HEK293 (cell line): ENCODE data around the gene MYL4.
A peak's percentile ranks its signal among the peaks of the same experiment; 100 is the strongest.

ENCODE experiments used
- CTCF ChIA-PET: fragments of 350-600 bp; formaldehyde crosslinking; extraction: SDS; loops from one replicate; lab custom pipeline; 2021; ENCODE audit warnings: antibody characterized with exemption; lab: Yijun Ruan, JAX
- POLR2A ChIA-PET: fragments of 300-600 bp; formaldehyde crosslinking; extraction: SDS; loops from one replicate; lab custom pipeline; 2020; ENCODE audit warnings: antibody characterized with exemption, inconsistent platforms; lab: Yijun Ruan, JAX
- H3K27ac ChIP-seq: fragments of 200-500 bp; sonication (Bioruptor generic); 2 replicates; pipeline ENCODE4 v1.5.1; 2014; ENCODE audit warnings: low read depth, low read length, control low read depth, inconsistent platforms; ENCODE audit errors: extremely low read depth
- H3K36me3 ChIP-seq, 2 experiments: fragments of 200-500 bp in 1 of 2; sonication (Bioruptor generic) in 1 of 2; 1 replicate in 1 of 2; 2 replicates in 1 of 2; pipeline ENCODE4 v1.5.1; 2014 to 2017; ENCODE audit warnings: inconsistent platforms in 2 of 2, low read length in 2 of 2; ENCODE audit not compliant: control insufficient read depth in 2 of 2, insufficient read depth in 1 of 2
- H3K4me1 ChIP-seq: fragments of 200-500 bp; sonication (Bioruptor generic); 2 replicates; pipeline ENCODE4 v1.5.1; 2014; ENCODE audit warnings: mild to moderate bottlenecking, low read length, inconsistent platforms; ENCODE audit not compliant: control insufficient read depth, insufficient read depth
- H3K4me3 ChIP-seq: 2 replicates; pipeline ENCODE4 v1.5.1; 2011; ENCODE audit warnings: low read depth, mild to moderate bottlenecking, control low read depth, low read length, moderate library complexity
- H3K9me3 ChIP-seq: fragments of 200-500 bp; sonication (Bioruptor generic); 2 replicates; pipeline ENCODE4 v1.5.1; 2014; ENCODE audit warnings: low read depth, low read length, inconsistent platforms; ENCODE audit not compliant: control insufficient read depth, insufficient read depth
- EGR2 ChIP-seq: fragments of 450-650 bp; formaldehyde crosslinking; IDR thresholded peaks from 2 replicates; pipeline ENCODE4 v1.5.1; 2016; ENCODE audit warnings: low read depth, missing biosample characterization, missing genetic modification characterization
- GLI4 ChIP-seq: fragments of 450-650 bp; formaldehyde crosslinking; IDR thresholded peaks from 2 replicates; pipeline ENCODE4 v1.5.1; 2016; ENCODE audit warnings: missing biosample characterization, missing genetic modification characterization
- HIC1 ChIP-seq: fragments of 450-650 bp; formaldehyde crosslinking; IDR thresholded peaks from 2 replicates; pipeline ENCODE4 v1.5.1; 2016; ENCODE audit warnings: missing biosample characterization, missing genetic modification characterization
- HOXA7 ChIP-seq: sonication (generic); formaldehyde crosslinking; IDR thresholded peaks from 2 replicates; pipeline ENCODE4 v1.8.1; 2022; ENCODE audit warnings: missing genetic modification reagents, borderline replicate concordance
- IKZF3 ChIP-seq: fragments of 450-650 bp; IDR thresholded peaks from 2 replicates; pipeline ENCODE4 v1.5.0; 2018; ENCODE audit warnings: missing biosample characterization, mild to moderate bottlenecking, missing genetic modification characterization, moderate library complexity
- INSM2 ChIP-seq: fragments of 450-650 bp; formaldehyde crosslinking; IDR thresholded peaks from 2 replicates; pipeline ENCODE4 v1.5.1; 2016; ENCODE audit warnings: missing biosample characterization, missing genetic modification characterization
- KLF8 ChIP-seq: fragments of 450-650 bp; formaldehyde crosslinking; IDR thresholded peaks from 2 replicates; pipeline ENCODE4 v1.5.1; 2016; ENCODE audit warnings: missing biosample characterization, missing genetic modification characterization
- MEIS1 ChIP-seq: sonication (generic); formaldehyde crosslinking; IDR thresholded peaks from 2 replicates; pipeline ENCODE4 v1.8.1; 2022; ENCODE audit warnings: missing genetic modification reagents, mild to moderate bottlenecking, borderline replicate concordance
- MZF1 ChIP-seq: fragments of 450-650 bp; formaldehyde crosslinking; IDR thresholded peaks from 2 replicates; pipeline ENCODE4 v1.5.1; 2017; ENCODE audit warnings: missing biosample characterization, missing genetic modification characterization, borderline replicate concordance
- PRDM1 ChIP-seq: fragments of 450-650 bp; formaldehyde crosslinking; IDR thresholded peaks from 2 replicates; pipeline ENCODE4; 2016; ENCODE audit warnings: missing biosample characterization, missing genetic modification characterization
- SCRT1 ChIP-seq: fragments of 450-650 bp; formaldehyde crosslinking; IDR thresholded peaks from 2 replicates; pipeline ENCODE4 v1.5.1; 2016; ENCODE audit warnings: missing biosample characterization, missing genetic modification characterization, borderline replicate concordance
- SP3 ChIP-seq: fragments of 450-650 bp; formaldehyde crosslinking; IDR thresholded peaks from 2 replicates; pipeline ENCODE4 v1.5.1; 2016; ENCODE audit warnings: missing biosample characterization, missing genetic modification characterization
- SP7 ChIP-seq: fragments of 450-650 bp; formaldehyde crosslinking; IDR thresholded peaks from 2 replicates; pipeline ENCODE4 v1.5.1; 2016; ENCODE audit warnings: missing biosample characterization, missing genetic modification characterization
- ZBTB11 ChIP-seq: fragments of 450-650 bp; formaldehyde crosslinking; conservative IDR thresholded peaks from 2 replicates; pipeline ENCODE4 v1.5.1; 2016; ENCODE audit warnings: low read depth, missing biosample characterization, missing genetic modification characterization
- ZBTB17 ChIP-seq: fragments of 450-650 bp; formaldehyde crosslinking; IDR thresholded peaks from 2 replicates; pipeline ENCODE4 v1.5.1; 2016; ENCODE audit warnings: missing biosample characterization, missing genetic modification characterization
- ZBTB20 ChIP-seq: fragments of 450-650 bp; formaldehyde crosslinking; IDR thresholded peaks from 2 replicates; pipeline ENCODE4 v1.5.1; 2016; ENCODE audit warnings: missing biosample characterization, missing genetic modification characterization
- ZBTB26 ChIP-seq: fragments of 450-650 bp; formaldehyde crosslinking; optimal IDR thresholded peaks from 2 replicates; pipeline ENCODE3; 2016; ENCODE audit warnings: missing biosample characterization, mild to moderate bottlenecking, missing genetic modification characterization
- ZBTB6 ChIP-seq: fragments of 450-650 bp; formaldehyde crosslinking; IDR thresholded peaks from 2 replicates; pipeline ENCODE4 v1.5.1; 2017; ENCODE audit warnings: missing biosample characterization, missing genetic modification characterization
- ZNF133 ChIP-seq: fragments of 450-650 bp; formaldehyde crosslinking; IDR thresholded peaks from 2 replicates; pipeline ENCODE4 v1.5.1; 2016; ENCODE audit warnings: missing biosample characterization, missing genetic modification characterization
- ZNF157 ChIP-seq: fragments of 450-650 bp; formaldehyde crosslinking; IDR thresholded peaks from 2 replicates; pipeline ENCODE4 v1.5.1; 2016; ENCODE audit warnings: missing biosample characterization, missing genetic modification characterization
- ZNF341 ChIP-seq: fragments of 450-650 bp; formaldehyde crosslinking; IDR thresholded peaks from 2 replicates; pipeline ENCODE4; 2016; ENCODE audit warnings: low read depth, missing biosample characterization, missing genetic modification characterization
- ZNF362 ChIP-seq: fragments of 450-650 bp; formaldehyde crosslinking; IDR thresholded peaks from 2 replicates; pipeline ENCODE4 v1.5.1; 2016; ENCODE audit warnings: missing biosample characterization, missing genetic modification characterization
- ZNF366 ChIP-seq: fragments of 450-650 bp; formaldehyde crosslinking; conservative IDR thresholded peaks from 2 replicates; pipeline ENCODE4 v1.5.1; 2016; ENCODE audit warnings: missing biosample characterization, missing genetic modification characterization
- ZNF48 ChIP-seq: fragments of 450-650 bp; formaldehyde crosslinking; IDR thresholded peaks from 2 replicates; pipeline ENCODE4 v1.5.1; 2016; ENCODE audit warnings: missing biosample characterization, missing genetic modification characterization
- ZNF610 ChIP-seq: fragments of 450-650 bp; formaldehyde crosslinking; IDR thresholded peaks from 2 replicates; pipeline ENCODE4 v1.5.1; 2016; ENCODE audit warnings: missing biosample characterization, missing genetic modification characterization, borderline replicate concordance
- ZNF76 ChIP-seq: fragments of 450-650 bp; formaldehyde crosslinking; IDR thresholded peaks from 2 replicates; pipeline ENCODE4; 2016; ENCODE audit warnings: low read depth, missing biosample characterization, missing genetic modification characterization, borderline replicate concordance
- ZNF830 ChIP-seq: fragments of 450-650 bp; IDR thresholded peaks from 2 replicates; pipeline ENCODE4 v1.5.0; 2018; ENCODE audit warnings: missing biosample characterization, missing genetic modification characterization, low read depth, mild to moderate bottlenecking, moderate library complexity
- ZNF843 ChIP-seq: fragments of 450-650 bp; formaldehyde crosslinking; IDR thresholded peaks from 2 replicates; pipeline ENCODE4 v1.5.1; 2016; ENCODE audit warnings: missing biosample characterization, missing genetic modification characterization

MYL4 gene

GRCh38 chr17:47189732-47190237 is 19.4 kb upstream of the MYL4 start:
- ChIA-PET CTCF (interaction anchor here (0.7 to 1.6 kb wide), 5 partner anchors 14 to 1406 kb away, joined by 3 to 5 read pairs (median 3); partner anchors contain the start of gene CRHR1), POLR2A (interaction anchor here (1.0 to 1.6 kb wide), 11 partner anchors 8 to 460 kb away, joined by 3 to 8 read pairs (median 4); partner anchors contain the start of gene KPNB1)
- no peak overlapping the region for H3K27ac ChIP-seq
- H3K4me1 ChIP-seq: peaks cover under 1% of the 10 kb centered on the region; the same call in 1 of the 2 replicates
- no peaks in the 10 kb centered on the region for H3K9me3 ChIP-seq
- H3K4me3 ChIP-seq: peak overlapping the region; percentile 40
- H3K36me3 ChIP-seq: peaks cover 5 to 9% of the 10 kb centered on the region in 2 experiments
- TF ChIP-seq ZBTB26 (tag by site-specific recombination) (no peak), ZNF341 (tag by site-specific recombination) (0 out of 2 replicates have a peak, but pooled peaks have one; percentile 5), ZNF362 (no peak), ZNF830 (no peak), SCRT1 (tag by site-specific recombination) (no peak), ZBTB17 (tag by site-specific recombination) (no peak), HOXA7 (no peak), ZBTB20 (tag by site-specific recombination) (0 out of 2 replicates have a peak, but pooled peaks have one; percentile 23), MZF1 (no peak), MEIS1 (CRISPR knock-in tag) (no peak), ZNF157 (tag by site-specific recombination) (no peak), ZNF610 (tag by site-specific recombination) (no peak), PRDM1 (tag by site-specific recombination) (peak; percentile 85), ZBTB6 (tag by site-specific recombination) (no peak), SP7 (tag by site-specific recombination) (peak; percentile 14; the same call in 1 of the 2 replicates), HIC1 (no peak), EGR2 (tag by site-specific recombination) (no peak), ZBTB11 (no peak), KLF8 (0 out of 2 replicates have a peak, but pooled peaks have one; percentile 1), GLI4 (tag by site-specific recombination) (no peak), ZNF133 (tag by site-specific recombination) (no peak), ZNF843 (0 out of 2 replicates have a peak, but pooled peaks have one; percentile 18), IKZF3 (tag by site-specific recombination) (no peak), SP3 (no peak), ZNF76 (tag by site-specific recombination) (no peak), ZNF366 (tag by site-specific recombination) (peak; percentile 68), ZNF48 (tag by site-specific recombination) (no peak), INSM2 (tag by site-specific recombination) (no peak)
